HuH-7 (cell line): ENCODE data around the gene MRFAP1L1.
"Not testable (repeated sequence)": the region's sequence is repeated elsewhere in the genome, so short reads cannot be mapped to it uniquely, and the experiment has no call there.

Experiments used
- DNase-seq: peaks from one replicate; pipeline ENCODE4 v3.0.0; 2011; ENCODE audit warnings: low spot score

Gene MRFAP1L1

DNA sequence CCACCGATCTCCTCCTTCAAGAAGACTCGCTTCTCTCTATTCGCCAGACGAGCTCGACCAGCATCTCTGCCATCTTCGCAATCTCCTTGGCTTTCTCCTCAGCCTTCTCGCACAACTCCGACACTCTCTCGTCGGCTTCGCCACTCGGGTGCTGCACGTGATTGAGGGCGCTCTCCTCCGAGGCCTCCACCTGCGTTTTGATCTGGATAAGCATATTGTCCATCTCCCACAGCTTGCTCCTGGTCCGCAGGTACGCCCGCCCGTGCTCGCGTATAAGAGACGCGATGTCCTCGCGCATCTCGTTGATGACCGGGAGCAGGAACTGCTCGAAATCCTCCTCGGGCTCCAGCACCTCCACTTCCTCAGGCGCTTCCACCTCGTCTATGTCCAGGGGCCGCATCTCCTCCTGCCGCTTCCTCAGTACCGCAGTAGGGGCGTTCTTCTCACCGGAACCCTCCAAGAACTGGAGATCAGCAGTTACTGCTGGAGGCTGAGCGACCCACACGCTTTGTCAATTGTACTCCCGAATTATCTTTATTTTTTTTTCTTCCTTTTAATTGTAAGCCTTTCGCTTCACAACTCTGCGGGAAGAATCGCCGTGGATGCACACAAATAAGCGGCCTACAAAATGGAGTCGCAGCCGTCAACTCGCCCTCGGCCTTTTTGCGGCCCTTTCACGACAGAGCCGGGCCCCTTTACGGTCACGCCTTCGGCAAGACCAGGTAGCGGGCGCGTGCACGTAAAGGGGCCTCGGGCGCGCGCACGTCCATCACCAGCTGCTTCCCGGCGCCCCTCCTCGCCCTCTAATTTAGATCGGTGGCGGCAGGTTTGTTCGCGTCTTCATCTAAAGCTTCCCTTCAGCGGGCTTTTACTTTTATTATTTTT lies at the start of gene MRFAP1L1:
Gene MRFAP1L1 (minus strand): TSS at position 636 of the 885 bp plus-strand sequence. CDS start 236 bp downstream, at position 400.
- peak; percentile 79 for DNase-seq

- no peak for DNase-seq
These were observed 49.1 kb upstream of the MRFAP1L1 start for GRCh38 chr4:6758728-6759127.

DNA sequence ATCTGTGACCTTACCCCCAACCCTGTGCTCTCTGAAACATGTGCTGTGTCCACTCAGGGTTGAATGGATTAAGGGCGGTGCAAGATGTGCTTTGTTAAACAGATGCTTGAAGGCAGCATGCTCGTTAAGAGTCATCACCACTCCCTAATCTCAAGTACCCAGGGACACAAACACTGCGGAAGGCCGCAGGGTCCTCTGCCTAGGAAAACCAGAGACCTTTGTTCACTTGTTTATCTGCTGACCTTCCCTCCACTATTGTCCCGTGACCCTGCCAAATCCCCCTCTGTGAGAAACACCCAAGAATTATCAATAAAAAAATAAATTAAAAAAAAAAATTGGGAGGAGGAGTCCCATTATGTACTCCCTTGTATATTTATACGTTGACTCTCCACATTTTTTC lies 46.7 kb upstream of the MRFAP1L1 start:
- DNase-seq, result not testable (repeated sequence)

- no peak for DNase-seq
These were observed 45.6 kb upstream of the MRFAP1L1 start for GRCh38 chr4:6755088-6755753.

DNA sequence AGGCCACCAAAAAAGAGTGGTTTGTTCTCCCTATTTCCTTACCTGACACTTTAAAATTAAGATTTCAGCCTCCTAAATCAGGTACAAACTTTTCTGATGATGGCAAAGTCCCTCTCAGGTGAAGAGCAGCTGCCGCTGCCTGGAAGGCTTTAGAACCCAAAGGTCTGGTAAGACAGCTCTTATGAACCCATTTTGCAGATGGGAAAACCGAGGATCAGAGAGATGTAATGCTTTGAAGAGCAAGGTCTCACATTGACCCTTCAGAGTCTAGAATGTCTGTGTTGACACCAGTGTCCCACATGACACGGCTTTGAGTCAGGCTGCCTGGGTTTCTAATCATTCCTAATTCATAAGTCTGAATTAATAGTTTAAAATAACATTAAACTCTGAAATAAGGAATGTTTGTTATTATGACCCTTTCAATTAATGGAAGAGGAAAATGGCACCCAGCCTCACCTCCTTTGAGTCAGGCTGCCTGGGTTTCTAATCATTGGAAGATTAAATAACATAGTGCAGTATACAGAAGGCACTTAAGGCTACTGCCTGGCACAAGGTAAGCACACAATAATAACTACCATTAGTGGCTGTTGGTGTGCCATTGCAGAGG lies 44.9 kb upstream of the MRFAP1L1 start:
- DNase-seq, result no peak

GRCh38 chr4:6753891-6754290 lies 44.2 kb upstream of the MRFAP1L1 start:
- no peak for DNase-seq

GRCh38 chr4:6753103-6753560 lies 43.5 kb upstream of the MRFAP1L1 start:
- no peak for DNase-seq

- no peak for DNase-seq
These were observed 42.8 kb upstream of the MRFAP1L1 start for GRCh38 chr4:6752486-6752829.

DNA sequence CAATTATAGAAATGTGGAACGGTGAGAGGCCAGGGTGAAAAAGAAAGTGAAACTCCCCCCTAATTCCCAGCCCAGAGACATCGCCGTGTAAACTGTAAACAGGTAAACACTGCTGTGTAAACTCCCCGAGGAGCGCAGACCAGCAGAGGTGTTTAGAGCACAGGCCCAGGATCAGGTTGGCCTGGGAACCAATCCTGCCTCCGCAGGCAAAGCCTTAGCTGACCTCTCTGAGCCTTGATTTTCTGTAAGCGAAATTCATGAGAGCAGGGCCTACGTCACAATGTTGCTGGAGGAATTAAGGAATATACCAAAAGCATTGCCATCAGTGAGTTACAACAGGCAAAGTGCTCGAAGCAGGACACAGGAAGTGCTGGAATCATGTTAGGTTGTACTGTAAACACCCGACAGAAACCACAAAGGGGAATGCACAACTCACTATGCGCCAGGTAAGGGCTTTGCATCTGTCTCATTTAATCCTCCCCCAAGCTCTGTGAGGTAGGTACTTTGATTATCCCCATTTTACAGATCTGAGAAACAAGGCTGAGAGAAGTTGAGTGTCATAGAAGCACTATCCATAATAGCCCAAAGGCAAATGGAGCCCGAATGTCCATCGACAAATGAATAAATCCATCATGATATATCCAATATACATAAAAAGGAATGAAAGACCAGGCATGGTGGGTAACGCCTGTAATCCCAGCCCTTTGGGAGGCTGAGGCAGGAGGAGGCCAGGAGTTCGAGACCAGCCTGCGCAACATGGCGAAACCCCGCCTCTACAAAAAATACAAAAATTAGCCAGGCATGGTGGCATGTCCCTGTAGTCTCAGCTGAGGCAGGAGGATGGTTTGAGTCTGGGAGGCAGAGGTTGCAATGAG lies 42.2 kb upstream of the MRFAP1L1 start:
- DNase-seq, result peak; percentile 71

DNA sequence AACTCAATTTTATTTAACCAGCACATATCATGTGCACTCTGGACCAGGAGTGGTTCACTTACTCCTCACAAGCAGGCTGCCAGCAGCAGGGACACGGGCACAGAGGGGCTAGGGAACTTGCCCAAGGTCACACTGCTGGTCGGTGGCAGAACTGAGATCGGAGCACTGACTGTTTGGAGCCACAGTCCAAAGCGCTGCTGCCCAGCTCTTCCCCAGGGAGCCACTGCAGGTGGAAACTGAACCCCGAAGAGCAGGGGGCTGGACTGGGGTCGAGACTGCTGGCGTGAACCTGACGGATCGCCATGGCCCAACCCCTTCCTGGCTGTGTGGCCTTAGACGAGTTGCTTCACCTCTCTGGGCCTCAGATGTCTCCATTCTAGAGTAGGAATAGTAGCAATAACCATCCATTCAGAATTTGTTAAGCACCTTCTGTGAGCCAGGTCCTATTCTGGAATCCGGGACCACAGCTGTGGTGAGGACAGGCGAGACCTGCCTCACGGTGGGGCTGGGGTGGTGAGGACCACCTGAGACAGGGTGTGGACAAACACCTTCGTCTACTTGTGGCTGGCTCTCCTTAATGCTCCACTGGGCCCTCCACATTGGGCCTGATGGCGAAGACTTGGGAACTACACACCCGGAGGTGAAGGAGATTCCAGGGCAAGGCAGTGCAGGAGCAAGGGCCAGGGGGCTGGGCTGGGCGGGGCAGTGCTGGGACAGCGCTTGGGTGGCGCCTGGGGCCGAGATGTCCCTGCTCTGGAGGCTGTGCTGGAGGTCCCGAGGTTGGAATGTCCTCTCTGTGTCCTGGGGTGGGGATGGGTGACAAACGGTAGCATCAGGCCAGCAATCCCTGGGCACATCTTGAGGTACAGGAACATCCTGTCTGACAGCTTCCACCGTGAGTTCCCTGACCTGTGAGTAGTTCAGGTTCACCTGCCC lies 40.9 kb upstream of the MRFAP1L1 start:
- DNase-seq, result no peak

DNA sequence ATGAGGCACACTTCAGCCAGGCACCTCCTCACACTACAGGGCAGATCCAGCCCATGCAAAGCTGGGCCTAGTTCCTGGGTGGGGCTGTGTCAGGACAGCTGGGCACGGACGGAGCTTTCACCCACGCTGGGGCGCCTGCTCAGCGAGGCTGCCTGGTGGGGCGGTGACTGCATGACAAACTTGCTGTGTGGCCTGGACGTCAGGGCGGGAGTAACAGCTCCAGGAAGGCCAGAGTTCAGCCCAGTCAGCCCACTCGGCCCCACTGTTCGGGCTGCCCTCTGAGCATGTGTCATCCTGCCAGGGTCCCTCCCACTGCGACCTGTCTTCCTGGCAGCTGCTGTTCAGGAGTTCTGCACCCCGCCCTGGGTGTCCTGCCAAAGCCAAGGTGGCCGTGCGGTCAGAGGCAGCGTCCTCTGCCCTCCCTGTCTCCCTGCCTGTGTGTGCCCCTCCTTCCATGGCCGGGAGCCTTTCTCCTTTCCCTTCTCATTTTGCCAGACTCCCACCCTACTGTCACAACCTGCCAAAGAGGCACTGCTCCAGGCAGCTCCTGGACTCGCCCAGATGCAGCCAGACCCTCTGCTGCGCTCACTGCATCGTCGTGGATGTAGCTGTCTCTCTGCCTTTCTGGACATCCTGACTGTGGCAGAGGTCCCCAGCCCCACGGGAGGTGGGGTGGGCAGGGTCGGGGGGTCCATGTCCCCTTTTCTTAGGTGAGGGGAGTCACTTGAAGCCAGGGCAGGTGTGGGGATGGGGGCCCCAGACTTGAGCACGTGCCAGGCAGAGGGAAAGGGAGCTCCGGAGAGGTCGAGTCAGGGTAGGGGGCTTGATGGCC lies 39.9 kb upstream of the MRFAP1L1 start:
- DNase-seq, result peak; percentile 73

DNA sequence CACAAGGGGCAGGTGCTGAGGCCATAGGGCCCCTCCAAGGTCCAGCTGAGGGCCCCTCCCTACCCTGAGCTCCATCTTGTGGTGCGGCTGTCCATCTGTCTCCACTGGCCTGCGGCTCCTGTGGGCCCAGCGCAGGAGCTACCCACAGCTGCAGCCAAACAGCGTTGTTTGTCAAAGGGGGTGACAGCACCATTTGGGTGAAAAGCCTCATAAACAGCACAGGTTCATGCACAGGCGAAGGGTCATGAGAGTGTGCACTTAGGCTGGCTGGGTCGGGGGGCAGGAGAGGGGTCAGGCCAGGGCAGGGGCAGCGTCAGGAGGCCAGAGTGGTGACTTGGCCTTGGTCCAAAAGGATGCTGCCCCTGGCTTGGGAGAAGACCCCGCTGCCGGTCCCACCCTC lies 38.6 kb upstream of the MRFAP1L1 start:
- DNase-seq, result no peak

DNA sequence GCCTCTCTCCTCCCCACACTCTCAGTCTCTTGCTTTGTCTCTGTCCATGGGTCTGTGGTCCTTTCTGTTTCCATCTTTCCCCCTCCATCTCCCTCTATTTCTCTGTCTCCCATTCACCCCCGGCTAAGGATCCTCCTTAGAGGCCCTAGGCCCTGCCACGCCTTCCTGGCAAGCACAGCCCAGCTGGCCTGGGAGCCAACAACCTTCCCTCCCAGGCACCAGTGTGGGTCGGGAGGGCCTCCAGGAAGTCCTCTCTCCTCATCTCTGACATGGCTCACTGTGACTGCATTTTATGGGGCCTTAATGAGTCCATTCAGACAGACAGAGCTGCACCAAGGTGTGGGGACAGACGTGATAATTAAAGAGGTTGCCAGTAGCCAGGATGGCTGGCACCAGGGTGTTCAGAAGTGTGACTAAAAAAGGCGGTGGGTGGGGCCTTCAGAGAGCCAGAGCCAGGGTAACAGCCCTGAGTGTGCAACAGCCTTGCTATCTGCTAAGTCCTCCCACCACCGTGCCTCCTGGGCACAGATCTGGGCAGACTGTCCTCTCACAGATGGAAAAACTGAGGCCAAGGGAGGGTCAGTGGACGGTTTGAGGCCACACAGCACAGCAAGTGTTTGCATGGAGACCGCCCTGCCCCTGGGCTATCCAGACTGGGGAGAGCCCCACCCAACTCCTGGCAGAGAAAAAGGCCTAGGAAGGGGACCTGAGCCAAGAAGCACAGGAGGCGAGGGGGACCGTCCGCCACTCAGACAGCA lies 37.8 kb upstream of the MRFAP1L1 start:
- DNase-seq, result no peak

- DNase-seq, result no peak
These were observed 37.1 kb upstream of the MRFAP1L1 start for GRCh38 chr4:6746721-6747293.

- DNase-seq, result no peak
These were observed 33.3 kb upstream of the MRFAP1L1 start for GRCh38 chr4:6742989-6743388.

GRCh38 chr4:6742507-6742906 lies 32.8 kb upstream of the MRFAP1L1 start:
- no peak for DNase-seq

- no peak for DNase-seq
These were observed 30.7 kb upstream of the MRFAP1L1 start for GRCh38 chr4:6740347-6740746.

DNA sequence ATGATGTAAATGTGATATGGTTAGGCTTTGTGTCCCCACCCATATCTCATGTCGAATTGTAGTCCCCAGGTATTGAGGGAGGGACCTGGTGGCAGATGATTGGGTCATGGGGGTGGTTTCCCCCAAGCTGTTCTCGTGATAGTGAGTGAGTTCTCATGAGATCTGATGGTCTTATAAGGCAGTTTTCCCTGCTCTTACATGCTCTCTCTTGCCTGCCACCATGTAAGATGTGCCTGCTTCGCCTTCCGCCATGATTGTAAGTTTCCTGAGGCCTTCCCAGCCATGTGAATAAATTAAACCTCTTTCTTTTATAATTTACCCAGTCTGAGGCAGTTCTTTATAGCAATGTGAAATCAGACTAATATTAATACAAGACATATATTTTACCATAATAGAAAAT lies 30.3 kb upstream of the MRFAP1L1 start:
- DNase-seq, result no peak
